Neural progenitor cell (in vitro differentiated cells): ENCODE results near the gene TNN. TPM values are rescaled to one million over a fixed set of nuclear protein-coding genes. Genes with fewer than 3 reads are reported as not detected.

Source experiments
- DNase-seq: peaks from one replicate; pipeline ENCODE4 v3.0.0-alpha.2; 2016; ENCODE audit warnings: low spot score
- H2AFZ ChIP-seq: fragments of 200-600 bp; sonication (generic); replicated peaks from 2 replicates; pipeline ENCODE4 v1.6.1; 2016; ENCODE audit warnings: antibody characterized with exemption
- H3F3A ChIP-seq: fragments of 200-600 bp; sonication (generic); 2 replicates; pipeline ENCODE4 v1.6.1; 2016; ENCODE audit warnings: antibody characterized with exemption, low read depth
- H3K27ac ChIP-seq: fragments of 200-600 bp; sonication (generic); 2 replicates; pipeline ENCODE4 v1.5.1; 2016; ENCODE audit warnings: mild to moderate bottlenecking
- H3K27me3 ChIP-seq: fragments of 200-600 bp; sonication (generic); 2 replicates; pipeline ENCODE4 v1.6.1; 2016; ENCODE audit warnings: mild to moderate bottlenecking, moderate library complexity
- H3K36me3 ChIP-seq: fragments of 200-600 bp; sonication (generic); 2 replicates; pipeline ENCODE4 v1.5.1; 2016
- H3K4me1 ChIP-seq: fragments of 200-600 bp; sonication (generic); 2 replicates; pipeline ENCODE4 v1.6.1; 2016; ENCODE audit warnings: mixed run types
- H3K4me2 ChIP-seq: fragments of 200-600 bp; sonication (generic); 2 replicates; pipeline ENCODE4 v1.6.1; 2016
- H3K4me3 ChIP-seq: fragments of 200-600 bp; sonication (generic); 2 replicates; pipeline ENCODE4 v1.5.1; 2016
- H3K79me2 ChIP-seq: fragments of 200-600 bp; sonication (generic); 2 replicates; pipeline ENCODE4 v1.6.1; 2016; ENCODE audit warnings: low read depth
- H3K9ac ChIP-seq: fragments of 200-600 bp; sonication (generic); 2 replicates; pipeline ENCODE4 v1.6.1; 2016
- H3K9me3 ChIP-seq: fragments of 200-600 bp; sonication (generic); 2 replicates; pipeline ENCODE4 v1.5.1; 2016; ENCODE audit warnings: low read depth
- H4K20me1 ChIP-seq: fragments of 200-600 bp; sonication (generic); 2 replicates; pipeline ENCODE4 v1.6.1; 2016; ENCODE audit warnings: low read depth
- H3K27ac Mint-ChIP-seq: 3 replicates; pipeline ENCODE4 v1.8.0; 2021; ENCODE audit warnings: mixed read lengths
- H3K27me3 Mint-ChIP-seq: 2 replicates; pipeline ENCODE4 v1.8.0; 2022; ENCODE audit warnings: low read depth, mild to moderate bottlenecking, inconsistent platforms, moderate library complexity, mixed read lengths; ENCODE audit not compliant: insufficient read depth
- H3K36me3 Mint-ChIP-seq: 3 replicates; pipeline ENCODE4 v1.8.0; 2021; ENCODE audit warnings: mixed read lengths
- H3K4me1 Mint-ChIP-seq: 3 replicates; pipeline ENCODE4 v1.8.0; 2021; ENCODE audit warnings: mixed read lengths
- H3K4me3 Mint-ChIP-seq: 3 replicates; pipeline ENCODE4 v1.8.0; 2021; ENCODE audit warnings: mild to moderate bottlenecking, moderate library complexity, mixed read lengths
- H3K9me3 Mint-ChIP-seq: 3 replicates; pipeline ENCODE4 v1.8.0; 2020; ENCODE audit warnings: mixed read lengths
- CTCF ChIP-seq: fragments of 200-600 bp; sonication (generic); IDR thresholded peaks from 2 replicates; pipeline ENCODE4 v1.5.1; 2017; ENCODE audit warnings: antibody characterized with exemption, mild to moderate bottlenecking
- EZH2 ChIP-seq: fragments of 200-600 bp; sonication (generic); IDR thresholded peaks from 2 replicates; pipeline ENCODE4 v1.6.1; 2017; ENCODE audit warnings: antibody characterized with exemption, mild to moderate bottlenecking, moderate library complexity
- EZH2phosphoT487 ChIP-seq: fragments of 200-600 bp; sonication (generic); IDR thresholded peaks from 2 replicates; pipeline ENCODE4 v1.6.1; 2017; ENCODE audit warnings: antibody characterized with exemption
- total RNA-seq: library from RNA; depleted of rRNA; stranded (reverse); fragments of >200 nt; gene quantifications from 2 replicates; pipeline ENCODE4 v1.2.3, GENCODE V29; 2015; ENCODE audit warnings: low replicate concordance

The TNN gene
- total RNA-seq, 1 donor from 2014 or later = not detected

GRCh38 chr1:175146529-175147213, 79.0 kb downstream of the TNN start:
- peaks cover 2% of the 10 kb centered on the region for H3K4me1 Mint-ChIP-seq
- H2AFZ ChIP-seq = peak overlapping the region; percentile 83

DNA sequence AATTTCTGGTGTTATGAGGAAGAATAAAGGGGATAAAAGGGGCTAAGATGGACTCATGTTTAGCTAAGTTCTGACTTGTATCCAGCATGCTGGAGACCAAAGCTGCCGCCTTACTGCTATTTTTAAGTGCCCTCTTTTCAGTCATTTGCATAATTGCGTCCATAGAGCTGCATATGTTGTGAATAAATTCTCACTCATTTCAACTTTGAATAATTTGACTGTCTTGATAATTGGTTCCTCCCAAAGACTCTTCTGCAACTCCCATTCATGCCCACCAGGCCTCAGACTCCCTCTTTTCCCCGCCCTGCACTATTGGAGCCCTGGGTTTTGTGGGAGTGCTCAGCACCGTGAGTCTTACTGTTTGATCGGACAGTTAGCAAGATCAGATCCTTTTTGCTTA, 79.9 kb downstream of the TNN start:
- peaks cover 42% of the 10 kb centered on the region for H3K27me3 ChIP-seq
- H4K20me1 ChIP-seq = no peaks in the 10 kb centered on the region
- no peaks in the 10 kb centered on the region for H3K9me3 ChIP-seq
- no peaks in the 10 kb centered on the region for H3K36me3 ChIP-seq
- Mint-ChIP-seq H3K4me3 (no peak overlapping the region), H3K9me3 (peaks cover 3% of the 10 kb centered on the region), H3K27me3 (peaks cover 7% of the 10 kb centered on the region), H3K4me1 (peaks cover 2% of the 10 kb centered on the region), H3K36me3 (no peaks in the 10 kb centered on the region), H3K27ac (no peak overlapping the region)
- H3F3A ChIP-seq = no peaks in the 10 kb centered on the region
- no peak overlapping the region for H3K4me2 ChIP-seq
- no peak overlapping the region for H3K9ac ChIP-seq
- no peaks in the 10 kb centered on the region for H3K79me2 ChIP-seq
- peaks cover 4% of the 10 kb centered on the region for H3K4me1 ChIP-seq
- no peak overlapping the region for H3K27ac ChIP-seq
- TF ChIP-seq CTCF (no peak), EZH2phosphoT487 (no peak), EZH2 (no peak)
- H3K4me3 ChIP-seq = no peak overlapping the region
- no peak for DNase-seq
- no peak overlapping the region for H2AFZ ChIP-seq

More at GRCh38 chr1:175146529-175147213, 79.0 kb downstream of the TNN start:
- H3K36me3 Mint-ChIP-seq = no peaks in the 10 kb centered on the region
- Histone ChIP-seq H3K27ac (no peak overlapping the region), H3K4me2 (peak overlapping the region; percentile 64), H4K20me1 (no peaks in the 10 kb centered on the region), H3K9ac (no peak overlapping the region), H3F3A (no peaks in the 10 kb centered on the region), H3K4me1 (no peaks in the 10 kb centered on the region), H3K9me3 (no peaks in the 10 kb centered on the region), H3K36me3 (no peaks in the 10 kb centered on the region), H3K27me3 (peaks cover 34% of the 10 kb centered on the region), H3K79me2 (no peaks in the 10 kb centered on the region), H3K4me3 (peak overlapping the region; percentile 20)
- H3K27ac Mint-ChIP-seq = no peak overlapping the region
- TF ChIP-seq EZH2 (no peak), CTCF (peak; percentile 90)
- H3K27me3 Mint-ChIP-seq = peaks cover 7% of the 10 kb centered on the region
- DNase-seq = peak; percentile 85
- no peak overlapping the region for H3K4me3 Mint-ChIP-seq
- peaks cover 3% of the 10 kb centered on the region for H3K9me3 Mint-ChIP-seq

DNA sequence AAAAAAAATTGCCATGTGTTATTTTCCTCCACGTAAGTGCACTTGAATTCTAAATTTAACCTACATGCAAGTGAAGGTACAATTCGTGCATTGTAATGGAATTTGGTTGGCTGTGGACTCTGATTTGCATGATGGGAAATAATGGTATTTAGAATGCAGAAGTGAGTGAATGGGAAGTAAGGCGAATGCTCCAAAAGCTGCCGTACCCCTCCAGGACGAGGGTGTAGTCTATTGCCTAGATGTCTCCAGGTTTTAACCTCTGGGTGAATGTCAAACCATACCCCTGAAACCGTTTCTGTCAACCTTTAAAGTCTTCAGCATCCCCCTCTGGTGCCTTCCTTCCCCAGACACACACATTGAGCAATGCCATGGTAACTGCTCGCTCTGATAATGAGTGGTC, 80.4 kb downstream of the TNN start:
- Mint-ChIP-seq H3K4me1 (peaks cover 2% of the 10 kb centered on the region), H3K27me3 (peaks cover 7% of the 10 kb centered on the region), H3K4me3 (no peak overlapping the region)

More for the DNA sequence above, 80.4 kb downstream of the TNN start:
- no peaks in the 10 kb centered on the region for H3K36me3 Mint-ChIP-seq
- Histone ChIP-seq H3K4me2 (no peak overlapping the region), H3K9ac (no peak overlapping the region), H3K27me3 (peaks cover 47% of the 10 kb centered on the region), H3K4me3 (no peak overlapping the region), H3K79me2 (no peaks in the 10 kb centered on the region), H3K27ac (no peak overlapping the region), H3K36me3 (no peaks in the 10 kb centered on the region), H3K4me1 (peaks cover 5% of the 10 kb centered on the region), H3K9me3 (no peaks in the 10 kb centered on the region), H2AFZ (no peak overlapping the region), H4K20me1 (no peaks in the 10 kb centered on the region), H3F3A (no peaks in the 10 kb centered on the region)
- no peak for TF ChIP-seq CTCF
- no peak for TF ChIP-seq EZH2phosphoT487
- TF ChIP-seq EZH2 = no peak
- no peak for DNase-seq
- H3K9me3 Mint-ChIP-seq = peaks cover 3% of the 10 kb centered on the region
- no peak overlapping the region for H3K27ac Mint-ChIP-seq
